IPS DF 4.7 (cell line): ENCODE data around the gene RABAC1.

Source experiments
- DNase-seq: peaks from one replicate; pipeline ENCODE4 v3.0.0-alpha.2; 2013; ENCODE audit warnings: low spot score; ENCODE audit errors: extremely low read depth

The RABAC1 gene

GRCh38 chr19:41990028-41990427 is 30.9 kb upstream of the RABAC1 start:
- no peak for DNase-seq

GRCh38 chr19:41988947-41989346 is 29.8 kb upstream of the RABAC1 start:
- no peak for DNase-seq

- DNase-seq: no peak
Observed at GRCh38 chr19:41987141-41987860, 28.2 kb upstream of the RABAC1 start.

- no peak for DNase-seq
Observed at GRCh38 chr19:41984961-41985360, 25.8 kb upstream of the RABAC1 start.

- no peak for DNase-seq
Observed at GRCh38 chr19:41981724-41982123, 22.6 kb upstream of the RABAC1 start.

- no peak for DNase-seq
Observed at GRCh38 chr19:41978470-41978869, 19.3 kb upstream of the RABAC1 start.

GRCh38 chr19:41977916-41978315 is 18.8 kb upstream of the RABAC1 start:
- DNase-seq: no peak

GRCh38 chr19:41974652-41975051 is 15.5 kb upstream of the RABAC1 start:
- DNase-seq: no peak

- no peak for DNase-seq
Observed at GRCh38 chr19:41971363-41971762, 12.2 kb upstream of the RABAC1 start.

GRCh38 chr19:41969772-41970458 is 10.8 kb upstream of the RABAC1 start:
- no peak for DNase-seq

GRCh38 chr19:41968751-41969595 is 9.9 kb upstream of the RABAC1 start:
- no peak for DNase-seq

- no peak for DNase-seq
Observed at GRCh38 chr19:41967054-41967783, 8.1 kb upstream of the RABAC1 start.

- DNase-seq: no peak
Observed at GRCh38 chr19:41965106-41965505, 6.0 kb upstream of the RABAC1 start.

- DNase-seq: no peak
Observed at GRCh38 chr19:41960973-41961372, 1.9 kb upstream of the RABAC1 start.

GRCh38 chr19:41958367-41959055 is 610 bp downstream of the RABAC1 start:
- DNase-seq: no peak

GRCh38 chr19:41957838-41958366 is 1.2 kb downstream of the RABAC1 start:
- DNase-seq: no peak

- DNase-seq: no peak
Observed at GRCh38 chr19:41957161-41957837, 1.8 kb downstream of the RABAC1 start.

GRCh38 chr19:41956621-41957020 is 2.5 kb downstream of the RABAC1 start:
- no peak for DNase-seq

GRCh38 chr19:41955521-41955920 is 3.6 kb downstream of the RABAC1 start:
- no peak for DNase-seq

- no peak for DNase-seq
Observed at GRCh38 chr19:41951686-41952172, 7.4 kb downstream of the RABAC1 start.
